Erythroblast (primary cell): ENCODE measurements around the gene PDE2A.

Experiments used
- DNase-seq, 2 experiments: peaks; one replicate each; lab custom pipeline; 2025; lab: John Stamatoyannopoulos, UW
- GATA1 ChIP-seq: IDR thresholded peaks from 2 replicates; pipeline ENCODE4 v1.6.1; 2011; ENCODE audit warnings: low read depth, mild to moderate bottlenecking, control low read depth, low read length, moderate library complexity
- POLR2A ChIP-seq: IDR thresholded peaks from 2 replicates; pipeline ENCODE4 v1.6.1; 2011; ENCODE audit warnings: mild to moderate bottlenecking, low read length

Gene PDE2A

DNA sequence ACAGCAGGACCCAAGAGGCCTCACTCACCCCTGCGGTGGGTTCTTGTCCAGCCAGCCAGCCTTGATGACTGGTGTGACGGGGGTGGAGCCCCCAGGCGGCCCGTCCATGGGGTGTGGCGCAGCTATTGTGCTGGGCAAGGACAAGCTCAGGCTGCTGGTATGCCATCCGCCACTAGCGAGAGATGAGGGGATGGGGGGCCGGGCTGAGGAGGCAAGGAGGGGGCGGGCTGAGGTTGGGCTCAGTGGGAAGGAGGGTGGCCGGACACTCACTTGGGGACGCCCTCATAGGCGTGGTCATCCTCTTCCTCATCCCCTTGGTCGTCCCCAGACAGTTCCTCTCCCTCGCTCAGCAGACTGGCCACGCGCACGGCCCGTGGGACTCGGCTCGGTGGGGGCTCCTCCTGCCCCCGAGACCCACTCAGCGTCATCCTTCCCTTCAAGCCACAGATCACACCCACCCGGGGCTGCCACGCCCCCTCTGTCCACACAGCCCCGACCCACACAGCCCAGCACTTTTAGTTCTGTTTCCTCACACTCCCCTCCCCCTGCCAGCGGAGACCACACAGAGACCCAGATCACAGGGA, 38.0 kb upstream of the PDE2A start:
- no peak for DNase-seq
- TF ChIP-seq POLR2A (no peak), GATA1 (no peak)

DNA sequence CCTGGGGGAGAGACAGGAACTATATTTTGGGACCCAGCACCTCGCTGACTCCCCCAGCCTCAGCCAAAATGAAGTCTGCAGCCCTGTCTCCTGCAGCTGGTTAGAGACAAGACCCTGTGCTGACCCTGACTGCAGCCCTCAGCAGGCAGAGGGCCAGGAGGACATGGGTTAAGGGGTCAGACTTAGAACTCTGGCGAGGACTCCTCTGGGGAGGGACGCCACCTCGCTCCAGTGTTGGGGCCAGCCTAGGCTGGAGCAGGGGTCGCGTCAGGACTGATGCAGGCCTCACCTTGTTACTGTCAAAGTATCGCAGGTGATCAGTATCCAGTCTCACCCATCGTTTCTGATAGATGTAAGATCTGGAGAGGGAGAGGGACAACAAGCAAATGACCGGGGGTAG, 36.9 kb upstream of the PDE2A start:
- no peak for TF ChIP-seq POLR2A
- TF ChIP-seq GATA1 = no peak
- no peak for DNase-seq

DNA sequence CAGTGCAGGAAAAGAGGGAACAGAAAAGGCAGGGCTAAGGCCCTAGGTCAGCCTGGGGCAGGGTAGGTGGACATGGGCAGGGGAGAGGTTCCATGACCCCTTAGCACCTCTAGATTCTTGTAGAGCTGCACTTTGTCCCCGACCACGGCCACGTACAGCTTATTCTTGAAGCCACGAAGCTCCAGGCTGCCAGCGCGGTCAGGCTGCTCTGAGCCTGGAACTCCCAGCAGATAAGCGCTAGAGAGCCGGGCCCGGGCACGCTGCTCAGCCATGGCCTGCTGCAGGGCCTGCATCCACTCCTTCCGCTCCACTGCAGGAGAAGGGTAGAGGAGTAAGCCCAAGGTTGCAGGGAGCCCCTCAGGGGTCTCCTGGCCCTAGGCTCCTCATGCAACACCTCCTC, 36.1 kb upstream of the PDE2A start:
- TF ChIP-seq POLR2A (no peak), GATA1 (no peak)
- DNase-seq = no peak

- TF ChIP-seq GATA1 (no peak), POLR2A (no peak)
- DNase-seq = no peak
Measured at GRCh38 chr11:72709478-72710238, 35.4 kb upstream of the PDE2A start.

DNA sequence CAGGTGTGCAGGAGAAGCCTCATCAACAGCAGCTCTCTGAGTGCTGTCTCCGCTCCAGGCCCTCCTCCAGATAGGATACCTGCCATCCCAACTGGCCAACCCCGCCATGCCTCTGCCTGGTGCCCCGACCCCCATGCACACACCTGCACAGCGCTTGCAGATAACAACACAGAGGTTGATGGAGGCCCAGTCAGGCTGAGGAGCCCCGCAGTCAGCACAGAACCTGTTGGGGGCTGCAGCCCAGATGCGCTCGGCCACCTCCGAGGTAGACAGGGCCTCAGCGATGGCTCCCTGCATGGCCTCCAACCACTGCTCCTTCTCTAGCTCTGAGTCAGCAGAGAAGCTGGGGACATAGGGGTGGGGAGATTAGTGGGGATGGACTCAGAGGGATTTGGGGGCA, 32.8 kb upstream of the PDE2A start:
- DNase-seq = no peak
- TF ChIP-seq GATA1 (no peak), POLR2A (no peak)

- no peak for TF ChIP-seq GATA1
- no peak for TF ChIP-seq POLR2A
- no peak for DNase-seq
Measured at GRCh38 chr11:72706579-72706978, 32.4 kb upstream of the PDE2A start.

DNA sequence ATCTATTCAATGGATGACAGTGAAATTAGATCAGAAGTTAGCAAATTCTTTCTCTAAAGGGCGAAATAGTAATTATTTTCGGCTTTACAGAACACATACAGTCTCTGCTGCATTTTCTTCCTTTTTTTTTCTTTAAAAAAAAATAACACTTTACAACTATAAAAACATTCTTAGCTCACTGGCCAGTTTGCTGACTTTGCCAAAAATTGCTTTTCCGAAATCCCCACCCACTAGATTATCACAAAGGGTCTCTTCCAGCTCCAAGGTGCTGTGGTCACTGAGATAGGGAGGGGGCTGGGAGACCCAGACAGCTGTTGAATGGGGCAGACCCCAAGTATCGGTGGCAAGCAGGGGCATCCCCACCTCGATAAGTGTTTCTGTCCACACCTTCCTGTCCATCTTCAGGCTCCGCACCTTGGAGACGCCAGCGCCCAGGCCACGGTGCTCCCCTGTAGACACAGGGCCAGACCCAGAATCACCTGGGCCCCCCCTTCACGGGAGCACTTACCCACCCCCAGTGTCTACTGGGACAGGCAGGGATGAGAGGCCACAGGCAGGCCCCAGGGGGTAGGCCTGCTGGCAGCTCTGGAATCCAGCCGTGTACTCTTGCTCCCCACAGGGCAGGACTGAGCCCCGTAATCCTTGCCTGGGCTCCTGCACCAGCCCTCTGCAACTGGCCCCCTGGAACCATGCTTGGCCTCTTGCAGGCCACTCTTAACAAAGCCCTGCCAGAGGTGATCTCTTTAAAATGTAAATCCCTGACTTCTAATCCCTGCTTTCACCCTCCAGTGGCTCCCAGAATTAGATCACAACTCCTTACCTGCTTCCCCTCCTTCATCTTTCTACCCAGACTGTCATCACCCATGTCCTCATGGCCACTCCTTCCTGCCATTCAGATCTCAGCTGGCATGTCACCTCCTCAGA, 31.5 kb upstream of the PDE2A start:
- DNase-seq = no peak
- no peak for TF ChIP-seq POLR2A
- no peak for TF ChIP-seq GATA1

DNA sequence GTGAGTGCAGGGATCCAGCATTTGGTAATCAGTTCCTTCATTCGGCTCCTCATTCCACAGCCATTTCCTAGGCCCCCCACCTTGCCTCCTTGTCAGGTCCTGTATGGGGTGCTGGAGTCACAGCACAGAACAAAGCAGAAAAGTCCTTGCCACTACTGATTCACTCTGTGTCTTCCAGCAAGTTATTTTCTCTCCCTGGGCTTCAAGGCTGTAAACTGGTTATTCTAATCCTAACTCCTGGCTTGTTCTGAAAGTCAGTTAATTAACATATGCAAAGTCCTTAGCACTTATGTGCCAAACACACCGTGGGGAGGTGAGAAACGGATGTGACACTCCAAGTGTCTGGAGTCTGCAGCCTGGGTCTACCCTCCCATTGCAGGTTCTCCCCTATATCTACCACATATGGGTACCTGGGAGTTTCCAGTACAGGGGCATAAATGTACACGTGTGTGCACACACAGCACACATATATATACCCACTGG, 30.6 kb upstream of the PDE2A start:
- no peak for DNase-seq
- TF ChIP-seq GATA1 (no peak), POLR2A (no peak)

DNA sequence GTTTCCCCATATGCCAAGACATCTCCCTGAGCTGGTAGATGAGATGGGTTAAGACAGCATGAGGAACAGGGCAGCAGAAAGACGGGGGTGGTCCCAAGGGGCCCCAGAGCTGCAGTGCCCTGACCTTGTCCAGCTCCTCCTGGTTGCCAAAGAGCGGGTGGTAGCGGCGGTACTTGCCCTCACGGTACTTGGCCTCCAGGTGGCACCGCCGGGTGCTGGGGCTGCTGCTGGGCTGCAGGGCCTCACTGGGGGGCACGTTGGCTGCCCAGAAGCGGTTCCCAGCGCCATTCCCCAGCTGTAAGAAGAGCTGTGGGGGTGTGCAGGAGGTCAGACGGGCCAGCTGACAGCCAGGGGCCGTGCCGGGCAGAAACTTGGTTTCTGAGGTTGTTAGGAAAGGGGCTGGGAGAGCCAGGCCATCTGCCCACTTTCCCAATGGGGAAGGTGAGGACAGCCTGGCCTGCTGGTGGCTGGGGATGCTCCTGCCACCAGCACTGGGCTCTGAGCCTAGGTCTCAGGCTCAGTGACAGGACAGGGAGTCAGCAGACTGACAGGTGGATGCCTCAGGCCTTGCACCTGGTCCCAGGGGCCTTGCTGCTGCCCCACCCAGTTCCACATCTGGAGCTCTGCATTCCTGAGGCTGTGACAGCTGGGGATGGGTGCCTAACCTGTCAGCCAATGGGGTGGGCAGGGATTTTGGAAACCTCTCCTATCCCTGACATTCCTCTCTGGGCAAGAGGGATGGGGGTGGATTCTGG, 30.0 kb upstream of the PDE2A start:
- no peak for TF ChIP-seq POLR2A
- TF ChIP-seq GATA1 = no peak
- DNase-seq = no peak

DNA sequence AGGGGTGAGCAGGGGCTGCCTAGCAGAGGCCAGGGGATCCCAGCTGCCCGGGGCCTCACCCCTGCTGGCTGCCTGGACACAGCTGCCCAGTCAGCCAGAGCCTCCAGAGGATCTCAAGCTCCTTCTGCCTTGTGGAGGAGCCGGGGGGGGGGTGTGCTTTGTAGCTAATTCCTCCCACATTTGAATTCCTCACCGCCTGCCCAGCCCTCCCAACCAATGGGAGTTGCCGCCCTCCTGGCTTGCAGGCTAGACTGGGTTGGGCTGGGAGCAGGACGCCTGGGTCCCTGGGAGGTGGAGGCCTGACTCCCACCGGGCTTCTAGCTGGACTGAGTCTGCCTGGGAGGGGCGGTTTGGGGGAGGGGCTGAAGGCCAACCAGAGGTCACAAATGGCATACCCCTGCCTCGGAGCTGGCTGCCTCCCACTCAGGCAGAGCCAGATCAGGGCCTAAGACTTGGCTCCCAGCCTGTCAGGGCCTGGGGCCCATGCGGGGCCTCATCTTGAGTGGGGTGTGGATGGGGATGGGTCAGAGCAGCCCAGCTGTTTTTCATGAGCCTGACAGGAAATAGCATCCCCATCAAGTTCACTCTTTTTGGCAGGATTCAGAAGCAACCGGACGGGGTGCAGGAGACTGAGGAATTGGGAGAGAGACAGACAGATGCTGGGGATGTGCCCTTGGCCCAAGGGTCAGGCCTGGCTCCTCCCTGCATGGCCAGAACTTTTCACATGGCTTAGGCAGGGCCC, 29.2 kb upstream of the PDE2A start:
- TF ChIP-seq GATA1 (no peak), POLR2A (no peak)
- DNase-seq = no peak

- no peak for TF ChIP-seq GATA1
- TF ChIP-seq POLR2A = no peak
- no peak for DNase-seq
Measured at GRCh38 chr11:72702577-72703241, 28.5 kb upstream of the PDE2A start.

DNA sequence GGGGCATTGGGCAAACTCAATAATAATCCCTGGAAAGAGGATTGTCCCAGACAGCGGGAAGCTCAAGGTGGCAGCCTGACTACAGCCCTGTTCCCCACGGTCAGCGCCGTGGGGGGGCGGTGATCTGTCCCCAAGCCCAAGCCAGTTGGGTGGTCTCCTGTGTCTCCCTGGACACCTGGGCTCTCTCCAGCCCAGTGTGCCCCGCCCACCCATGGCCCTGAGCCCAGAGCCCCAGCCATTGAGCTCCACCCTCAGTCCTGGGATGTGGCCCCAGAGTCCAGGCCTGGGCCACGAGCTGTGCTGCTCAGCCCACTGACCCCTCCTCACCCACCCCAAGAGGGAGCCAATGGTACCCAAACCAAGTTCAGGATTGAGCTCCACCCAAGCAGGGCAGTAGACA, 27.9 kb upstream of the PDE2A start:
- no peak for TF ChIP-seq POLR2A
- TF ChIP-seq GATA1 = no peak
- DNase-seq = no peak
